CD4-positive, alpha-beta T cell treated with Interleukin-15 for 4 hours (primary cell): ENCODE measurements around the gene TRIM33.

ENCODE experiments used
- DNase-seq: peaks from one replicate; pipeline ENCODE4 v3.0.0-alpha.2; 2020; ENCODE audit warnings: low spot score

TRIM33 gene

GRCh38 chr1:114350731-114351445 lies 160.1 kb downstream of the TRIM33 start:
- no peak for DNase-seq

DNA sequence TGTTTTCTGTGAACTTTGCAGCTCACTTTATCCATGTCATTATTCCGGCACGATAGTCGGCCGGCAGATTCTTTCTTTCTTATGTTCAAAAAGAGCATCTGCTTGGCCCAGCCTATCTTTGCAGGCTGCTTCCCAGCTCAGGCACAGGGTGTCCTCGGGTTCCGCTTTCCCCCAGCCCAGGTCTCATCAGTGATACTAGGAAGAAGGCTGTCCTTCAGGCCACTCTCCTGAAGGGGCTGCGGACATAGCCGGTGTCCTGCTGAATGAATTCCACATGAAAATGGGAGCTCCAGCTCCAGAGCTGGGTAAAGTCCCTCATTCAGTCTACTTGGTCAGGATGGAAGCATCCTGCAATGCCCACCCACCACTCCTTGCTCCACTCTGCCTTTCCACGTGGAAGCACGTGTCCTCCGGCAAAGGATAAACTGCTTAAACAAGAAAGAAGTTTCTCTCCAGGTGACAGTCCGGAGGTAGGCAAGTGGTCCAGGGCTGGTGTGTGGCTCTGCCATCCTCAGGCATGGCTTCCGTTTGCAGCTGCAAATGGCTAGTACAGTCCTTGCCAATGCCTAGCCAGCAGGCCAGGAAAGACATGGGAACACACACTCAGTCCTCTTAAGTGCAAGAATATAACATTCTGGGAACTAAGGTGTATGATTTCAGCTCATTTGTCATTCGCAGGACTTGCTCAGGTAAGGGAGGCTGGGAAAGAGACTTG lies 161.0 kb downstream of the TRIM33 start:
- DNase-seq = no peak

GRCh38 chr1:114347431-114348209 lies 163.4 kb downstream of the TRIM33 start:
- DNase-seq = no peak

DNA sequence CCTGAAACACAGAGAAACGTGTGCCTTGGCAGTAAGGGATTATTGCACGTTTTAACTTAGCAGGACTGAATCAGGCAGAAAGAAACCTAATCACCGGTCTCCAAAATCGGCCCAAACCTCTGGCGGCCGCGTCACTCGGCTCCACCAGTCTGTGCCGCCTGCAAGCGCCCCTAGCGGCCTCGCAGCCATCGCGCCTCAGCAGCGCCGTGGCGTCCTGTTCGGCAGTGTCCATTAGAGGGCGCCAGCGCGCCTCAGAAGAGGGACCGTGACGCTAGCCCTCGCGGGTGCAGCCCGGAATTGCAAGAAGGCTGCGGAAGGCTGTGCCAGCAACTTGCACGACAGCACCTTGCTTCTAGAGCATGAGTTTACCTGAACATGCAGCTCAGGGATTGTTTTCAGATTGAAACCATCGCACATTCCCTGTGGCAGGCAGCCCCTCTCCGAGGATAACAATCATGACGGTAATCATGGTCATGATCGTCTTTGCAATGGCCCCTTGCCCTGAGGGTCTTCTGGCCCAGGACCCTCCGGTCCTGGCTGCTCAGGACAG lies 164.4 kb downstream of the TRIM33 start:
- peak; percentile 97 for DNase-seq

- DNase-seq = no peak
Observed at GRCh38 chr1:114345930-114346479, 165.0 kb downstream of the TRIM33 start.

GRCh38 chr1:114344656-114345055 lies 166.3 kb downstream of the TRIM33 start:
- DNase-seq = no peak
